GM12873 (cell line): ENCODE data around the gene GRK5.

Source experiments
- TF ChIP-seq, protein P1 (sequence below): IDR thresholded peaks from 2 replicates; pipeline ENCODE4 v1.5.1; 2012; ENCODE audit warnings: low read depth, mild to moderate bottlenecking, moderate library complexity, low read length, control low read depth; ENCODE audit not compliant: insufficient read depth; ENCODE audit errors: missing control alignments

GRK5 gene

DNA sequence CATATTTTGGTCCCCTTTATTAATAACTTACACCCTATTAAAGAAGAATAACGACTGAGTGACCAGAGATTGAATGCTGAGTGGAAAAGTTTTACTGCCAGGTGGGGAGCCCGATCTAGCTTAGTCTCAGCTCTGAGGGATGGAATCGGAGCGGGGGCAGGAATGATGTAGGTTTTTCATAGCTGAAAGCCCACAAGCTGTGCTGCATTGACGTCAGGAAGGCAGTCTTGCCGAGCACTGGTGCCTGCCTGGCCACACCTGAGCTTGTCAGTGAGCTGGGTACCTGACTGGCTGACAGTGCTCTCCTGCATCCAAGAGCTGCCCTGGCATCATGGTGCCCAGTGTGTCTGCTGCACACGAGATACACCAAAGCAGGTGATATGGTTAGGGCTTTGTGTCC lies 34.8 kb downstream of the GRK5 start:
- TF ChIP-seq, protein P1, sequence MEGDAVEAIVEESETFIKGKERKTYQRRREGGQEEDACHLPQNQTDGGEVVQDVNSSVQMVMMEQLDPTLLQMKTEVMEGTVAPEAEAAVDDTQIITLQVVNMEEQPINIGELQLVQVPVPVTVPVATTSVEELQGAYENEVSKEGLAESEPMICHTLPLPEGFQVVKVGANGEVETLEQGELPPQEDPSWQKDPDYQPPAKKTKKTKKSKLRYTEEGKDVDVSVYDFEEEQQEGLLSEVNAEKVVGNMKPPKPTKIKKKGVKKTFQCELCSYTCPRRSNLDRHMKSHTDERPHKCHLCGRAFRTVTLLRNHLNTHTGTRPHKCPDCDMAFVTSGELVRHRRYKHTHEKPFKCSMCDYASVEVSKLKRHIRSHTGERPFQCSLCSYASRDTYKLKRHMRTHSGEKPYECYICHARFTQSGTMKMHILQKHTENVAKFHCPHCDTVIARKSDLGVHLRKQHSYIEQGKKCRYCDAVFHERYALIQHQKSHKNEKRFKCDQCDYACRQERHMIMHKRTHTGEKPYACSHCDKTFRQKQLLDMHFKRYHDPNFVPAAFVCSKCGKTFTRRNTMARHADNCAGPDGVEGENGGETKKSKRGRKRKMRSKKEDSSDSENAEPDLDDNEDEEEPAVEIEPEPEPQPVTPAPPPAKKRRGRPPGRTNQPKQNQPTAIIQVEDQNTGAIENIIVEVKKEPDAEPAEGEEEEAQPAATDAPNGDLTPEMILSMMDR = no peak

DNA sequence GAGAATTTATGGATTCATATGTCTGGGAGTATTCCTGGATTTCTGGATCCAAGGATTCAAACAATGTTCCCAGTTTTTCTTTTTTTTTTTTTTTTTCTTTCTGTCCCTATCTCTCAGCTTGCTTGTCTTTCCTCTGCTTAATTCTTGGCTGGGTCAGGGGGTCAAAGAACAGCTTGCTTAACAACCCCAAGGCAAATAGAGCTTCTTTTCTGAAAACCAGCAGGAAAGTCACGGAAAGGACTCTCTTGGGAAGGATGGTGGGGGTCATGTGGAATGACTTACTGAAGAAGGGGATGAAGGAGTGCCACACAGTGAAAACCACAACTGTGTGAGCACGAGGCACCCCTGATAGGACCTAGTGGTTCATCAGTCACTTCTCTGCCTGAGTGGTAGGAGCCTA lies 36.1 kb downstream of the GRK5 start:
- TF ChIP-seq, protein P1 = no peak

DNA sequence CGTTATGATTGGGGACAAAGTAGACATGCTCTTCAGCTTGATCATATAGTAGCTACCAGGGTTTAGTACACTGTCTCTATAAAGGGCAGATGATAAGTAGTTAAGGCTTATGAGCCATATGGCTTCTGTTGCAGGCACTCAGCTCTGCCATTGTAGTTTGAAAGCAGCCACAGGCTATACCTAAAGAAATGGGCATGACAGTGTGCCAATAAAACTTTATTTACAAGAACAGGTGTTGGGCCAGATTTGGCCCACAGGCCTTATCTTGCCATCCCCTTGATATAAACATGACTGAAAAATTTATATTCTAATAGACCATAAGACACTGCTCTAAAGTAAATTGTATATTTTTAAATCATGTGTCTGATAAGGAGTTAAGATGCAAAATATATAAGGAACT lies 36.6 kb downstream of the GRK5 start:
- TF ChIP-seq, protein P1 = no peak

DNA sequence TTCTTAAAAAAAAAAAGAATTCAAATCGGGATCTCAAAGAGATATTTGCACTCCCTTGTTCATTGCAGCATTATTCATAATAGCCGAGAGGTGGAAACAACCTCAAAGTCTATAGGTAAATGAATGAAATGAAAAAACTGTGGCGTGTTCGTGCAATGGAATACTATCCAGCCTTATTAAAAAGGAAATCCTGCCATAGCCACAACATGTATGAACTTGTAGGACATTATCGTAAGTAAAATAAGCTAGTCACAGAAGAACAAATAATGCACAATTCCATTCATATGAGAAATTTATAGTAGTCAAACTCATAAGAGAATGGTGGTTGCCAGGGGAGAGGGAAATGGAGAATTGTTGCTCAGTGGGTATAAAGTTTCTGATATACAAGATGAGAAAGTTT lies 37.9 kb downstream of the GRK5 start:
- TF ChIP-seq, protein P1 = no peak

DNA sequence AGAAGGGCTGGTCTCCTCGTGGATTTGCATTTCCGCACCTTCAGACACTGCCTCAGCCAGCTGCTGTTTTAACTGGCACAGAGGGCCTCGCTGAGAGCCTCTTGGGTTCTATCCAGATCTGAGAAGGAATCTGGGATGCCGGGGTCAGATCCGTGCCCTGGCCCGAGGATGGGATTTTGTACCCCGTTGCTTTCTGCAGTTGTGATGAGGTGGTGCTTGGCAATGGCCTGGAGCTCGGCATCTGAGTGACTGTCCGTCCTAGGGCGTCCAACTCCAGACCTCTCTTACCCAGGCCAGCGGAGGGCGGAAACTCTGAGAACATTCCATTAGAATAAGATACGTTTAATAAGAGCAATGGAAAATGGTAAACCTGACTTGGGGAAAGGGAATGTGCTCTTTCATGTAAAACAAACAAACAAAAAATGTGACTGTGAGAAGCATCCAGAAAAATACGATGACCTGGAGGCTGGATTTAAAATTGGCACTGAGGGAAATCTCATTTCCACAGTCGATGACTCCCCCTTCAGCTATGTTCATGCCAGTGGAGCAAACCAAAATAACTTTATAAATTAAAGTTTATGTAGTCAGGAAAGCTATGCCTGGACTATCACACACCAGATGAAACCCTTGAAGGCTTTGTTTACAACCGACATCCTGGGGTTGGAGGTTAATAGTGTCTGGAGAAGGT lies 39.6 kb downstream of the GRK5 start:
- TF ChIP-seq, protein P1 = no peak

DNA sequence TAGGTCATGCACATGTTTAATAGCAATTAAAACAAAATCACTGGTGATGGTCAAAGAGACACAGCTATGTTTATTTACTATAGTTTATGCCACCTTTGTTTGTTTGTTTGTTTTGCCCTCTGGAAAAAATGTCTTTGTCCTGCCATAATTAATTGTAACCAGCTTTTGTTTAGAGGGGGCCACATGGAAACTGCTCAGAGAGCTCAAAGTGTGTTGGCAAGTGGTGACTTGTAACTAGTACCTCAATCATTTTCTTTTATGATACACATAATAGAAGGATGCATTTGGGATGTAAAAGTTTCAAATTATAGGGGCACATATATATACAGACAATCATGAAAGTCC lies 40.2 kb downstream of the GRK5 start:
- TF ChIP-seq, protein P1 = no peak

DNA sequence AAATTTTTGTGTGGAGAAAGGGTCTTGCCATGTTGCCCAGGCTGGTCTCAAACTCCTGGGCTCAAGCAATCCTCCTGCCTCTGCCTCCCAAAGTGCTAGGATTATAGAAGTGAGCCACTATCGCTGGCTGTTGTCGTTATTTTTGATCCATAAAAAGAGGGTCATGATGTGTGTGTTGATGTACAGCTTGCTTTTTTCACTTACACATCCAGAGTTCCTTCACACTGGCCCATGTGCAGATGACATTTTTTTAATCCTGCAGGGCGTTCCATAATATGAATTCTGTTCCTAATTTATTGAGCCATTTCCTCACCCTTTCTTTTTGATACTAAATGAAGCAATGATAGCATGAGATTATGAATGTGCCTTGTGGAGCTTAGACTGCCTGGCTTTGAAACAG lies 40.8 kb downstream of the GRK5 start:
- TF ChIP-seq, protein P1 = no peak

DNA sequence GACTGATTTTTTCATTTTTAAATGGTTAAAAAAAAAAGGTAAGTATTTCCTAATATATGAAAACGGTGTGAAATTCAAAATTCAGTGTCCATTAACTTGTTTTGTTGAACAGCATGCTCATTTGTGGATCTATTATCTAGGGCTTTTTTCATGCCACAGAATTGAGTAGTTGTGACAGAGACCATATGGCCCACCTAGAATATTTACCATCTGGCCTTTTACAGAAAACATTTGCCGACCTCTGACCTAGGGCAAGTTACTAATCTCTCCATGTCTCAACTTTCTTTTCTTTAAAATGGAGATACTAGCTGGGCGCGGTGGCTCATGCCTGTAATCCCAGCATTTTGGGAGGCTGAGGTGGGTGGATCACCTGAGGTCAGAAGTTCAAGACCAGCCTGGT lies 41.3 kb downstream of the GRK5 start:
- TF ChIP-seq, protein P1 = no peak
